Upper lobe of left lung (tissue), 4 donors: Measurements from ENCODE around the gene LAYN.

Source experiments
- EP300 ChIP-seq, 4 donors: sonication (generic); formaldehyde crosslinking; IDR thresholded peaks; one replicate each; pipeline ENCODE4 v1.5.1; 2017; ENCODE audit warnings: antibody characterized with exemption in 4 of 4, control low read depth in 2 of 4
- POLR2A ChIP-seq, 4 donors: fragments of 450-650 bp; IDR thresholded peaks; one replicate each; pipeline ENCODE4 v1.5.1; 2016 to 2017; ENCODE audit warnings: antibody characterized with exemption in 4 of 4, mild to moderate bottlenecking in 2 of 4
- POLR2AphosphoS5 ChIP-seq, 2 donors: sonication (generic); formaldehyde crosslinking; IDR thresholded peaks; one replicate each; pipeline ENCODE4 v1.5.1; 2017; ENCODE audit warnings: antibody characterized with exemption in 2 of 2
- TF ChIP-seq, protein P1 (sequence below), 6 experiments: fragments of 450-650 bp in 4 of 6; fragments of 200-600 bp in 2 of 6; sonication (generic) in 2 of 6; IDR thresholded peaks; one replicate each; pipeline ENCODE4 v1.5.1; 2016 to 2019; ENCODE audit warnings: antibody characterized with exemption in 6 of 6

DNA sequence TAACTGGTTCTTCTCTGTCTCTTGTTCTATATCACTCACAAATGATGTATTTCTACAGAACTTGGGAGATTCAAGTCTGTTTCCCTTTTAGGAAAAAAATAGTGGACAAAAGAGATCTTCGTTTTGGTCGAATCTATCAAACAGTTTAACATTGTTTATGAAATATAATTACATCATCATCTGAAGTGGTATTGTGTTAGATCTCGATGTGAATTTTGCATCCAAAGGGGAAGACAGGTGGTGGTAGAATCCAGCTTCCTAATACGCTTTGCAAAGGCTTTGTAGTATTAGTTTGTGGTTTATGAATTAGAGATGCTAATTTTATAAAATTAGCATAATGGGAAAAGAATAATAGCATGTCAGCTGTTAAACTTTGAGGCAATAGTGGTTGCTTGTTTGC lies 65.2 kb downstream of the LAYN start:
- TF ChIP-seq POLR2A (IDR thresholded peaks at IDR 0.05): no peak
- TF ChIP-seq, protein P1, sequence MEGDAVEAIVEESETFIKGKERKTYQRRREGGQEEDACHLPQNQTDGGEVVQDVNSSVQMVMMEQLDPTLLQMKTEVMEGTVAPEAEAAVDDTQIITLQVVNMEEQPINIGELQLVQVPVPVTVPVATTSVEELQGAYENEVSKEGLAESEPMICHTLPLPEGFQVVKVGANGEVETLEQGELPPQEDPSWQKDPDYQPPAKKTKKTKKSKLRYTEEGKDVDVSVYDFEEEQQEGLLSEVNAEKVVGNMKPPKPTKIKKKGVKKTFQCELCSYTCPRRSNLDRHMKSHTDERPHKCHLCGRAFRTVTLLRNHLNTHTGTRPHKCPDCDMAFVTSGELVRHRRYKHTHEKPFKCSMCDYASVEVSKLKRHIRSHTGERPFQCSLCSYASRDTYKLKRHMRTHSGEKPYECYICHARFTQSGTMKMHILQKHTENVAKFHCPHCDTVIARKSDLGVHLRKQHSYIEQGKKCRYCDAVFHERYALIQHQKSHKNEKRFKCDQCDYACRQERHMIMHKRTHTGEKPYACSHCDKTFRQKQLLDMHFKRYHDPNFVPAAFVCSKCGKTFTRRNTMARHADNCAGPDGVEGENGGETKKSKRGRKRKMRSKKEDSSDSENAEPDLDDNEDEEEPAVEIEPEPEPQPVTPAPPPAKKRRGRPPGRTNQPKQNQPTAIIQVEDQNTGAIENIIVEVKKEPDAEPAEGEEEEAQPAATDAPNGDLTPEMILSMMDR (IDR thresholded peaks at IDR 0.05): no peak
- no peak for TF ChIP-seq POLR2AphosphoS5 (IDR thresholded peaks at IDR 0.05)
- TF ChIP-seq EP300 (IDR thresholded peaks at IDR 0.05): no peak
